ENCODE results near the gene LCN12.

Gene LCN12

DNA sequence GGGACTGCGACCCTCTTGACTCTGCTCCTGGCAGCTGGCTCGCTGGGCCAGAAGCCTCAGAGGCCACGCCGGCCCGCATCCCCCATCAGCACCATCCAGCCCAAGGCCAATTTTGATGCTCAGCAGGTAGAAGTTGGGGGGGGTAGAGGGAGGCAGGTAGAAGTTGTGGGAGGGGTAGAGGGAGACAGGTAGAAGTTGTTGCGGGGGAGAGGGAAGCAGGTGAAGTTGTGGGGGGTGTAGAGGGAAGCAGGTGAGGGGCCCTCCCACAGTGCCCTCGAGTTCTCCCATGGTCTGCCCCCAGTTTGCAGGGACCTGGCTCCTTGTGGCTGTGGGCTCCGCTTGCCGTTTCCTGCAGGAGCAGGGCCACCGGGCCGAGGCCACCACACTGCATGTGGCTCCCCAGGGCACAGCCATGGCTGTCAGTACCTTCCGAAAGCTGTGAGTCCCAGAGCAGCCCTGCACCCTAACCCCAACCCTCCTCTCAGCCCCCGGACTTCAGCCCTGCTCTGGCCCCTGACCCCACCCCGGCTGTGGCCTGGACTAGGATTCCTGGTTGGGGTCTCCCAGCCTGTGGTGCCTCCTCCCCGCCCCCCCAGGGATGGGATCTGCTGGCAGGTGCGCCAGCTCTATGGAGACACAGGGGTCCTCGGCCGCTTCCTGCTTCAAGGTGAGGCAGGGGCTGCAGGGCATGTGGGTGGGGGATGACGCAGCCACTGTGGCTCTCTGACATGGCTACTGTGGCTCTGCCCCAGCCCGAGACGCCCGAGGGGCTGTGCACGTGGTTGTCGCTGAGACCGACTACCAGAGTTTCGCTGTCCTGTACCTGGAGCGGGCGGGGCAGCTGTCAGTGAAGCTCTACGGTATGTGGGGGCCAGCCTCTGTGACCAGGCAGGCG lies 6.5 kb upstream of the LCN12 start:
- DNase-seq (ENCODE audit: low read depth) = no peak

- DNase-seq (ENCODE audit: low read depth) = no peak
These were observed 5.6 kb upstream of the LCN12 start for GRCh38 chr9:136946228-136947027.

- no peak for DNase-seq (ENCODE audit: low read depth)
These were observed 4.8 kb upstream of the LCN12 start for GRCh38 chr9:136947028-136947891.

- DNase-seq (ENCODE audit: low read depth) = no peak
These were observed 4.0 kb upstream of the LCN12 start for GRCh38 chr9:136947955-136948510.

DNA sequence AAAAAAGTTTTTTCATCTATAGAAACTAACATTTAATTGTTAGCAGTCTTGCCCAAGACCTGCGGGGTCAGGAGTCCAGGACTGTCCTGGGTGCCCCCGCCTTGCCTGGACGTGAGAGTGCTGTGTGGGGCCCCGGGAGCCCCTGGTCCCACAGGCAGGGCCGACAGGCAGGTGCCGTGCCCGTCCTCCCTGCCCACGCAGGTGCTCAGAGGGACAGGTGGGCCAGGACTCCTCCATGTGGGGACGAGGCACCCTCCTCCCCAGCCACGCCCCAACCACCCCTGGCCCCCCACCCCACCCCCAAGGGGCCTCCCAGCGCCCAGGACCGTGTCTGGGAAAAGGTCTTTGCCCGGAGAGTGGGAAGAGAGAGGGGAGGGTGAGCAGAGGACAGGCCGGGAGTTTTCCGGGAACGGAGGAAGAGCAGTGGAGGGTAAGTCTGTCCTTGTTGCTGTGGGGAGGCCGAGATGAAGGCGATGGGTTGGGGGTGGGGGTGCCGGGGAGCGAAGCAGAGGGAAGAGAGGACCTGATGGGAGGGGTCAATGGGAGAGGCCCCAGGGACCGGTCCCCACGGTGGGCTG lies 2.7 kb upstream of the LCN12 start:
- DNase-seq (ENCODE audit: low read depth) = no peak

DNA sequence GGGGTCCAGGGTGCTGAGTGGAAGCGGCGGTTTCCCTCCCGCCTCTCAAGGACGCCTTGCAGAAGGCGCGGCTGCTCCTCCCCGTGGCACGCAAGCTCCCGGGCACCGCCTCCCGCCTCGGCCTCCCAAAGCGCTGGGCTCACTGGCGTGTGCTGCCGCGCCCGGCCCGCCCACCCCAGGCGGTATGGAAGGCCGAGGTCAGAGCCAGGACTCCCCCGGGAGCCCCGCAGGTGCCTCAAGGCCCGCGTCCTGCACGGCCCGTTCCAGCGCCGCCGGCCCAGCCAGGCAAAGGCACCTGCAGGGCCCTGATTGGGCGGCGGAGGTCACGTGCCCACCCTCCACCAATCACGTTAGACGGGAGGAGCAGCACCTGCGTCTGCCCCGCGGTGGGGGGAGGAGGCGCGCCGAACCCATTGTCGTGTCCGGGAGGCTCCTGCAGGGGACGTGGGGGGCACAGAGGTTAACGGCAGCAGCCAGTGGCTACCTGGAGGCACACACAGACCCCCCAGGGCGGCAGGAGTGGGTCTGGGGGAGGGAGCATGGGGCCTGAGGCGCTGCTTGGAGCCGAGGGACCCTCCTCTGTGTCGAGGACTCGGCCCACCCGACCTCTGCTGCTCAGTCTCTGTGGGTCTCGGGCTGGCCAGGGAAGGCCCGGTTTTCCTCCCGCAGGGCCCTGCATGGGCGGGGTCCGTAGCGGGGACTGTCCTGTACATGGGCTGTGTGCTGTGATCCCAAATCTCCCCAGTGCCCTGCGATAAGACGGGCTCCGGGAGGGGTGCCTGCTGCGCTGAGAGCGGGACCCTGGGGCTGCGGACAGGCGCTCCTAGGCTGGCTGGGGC lies 2.0 kb upstream of the LCN12 start:
- DNase-seq (ENCODE audit: low read depth) = peak; percentile 24

- DNase-seq (ENCODE audit: low read depth) = no peak
These were observed 1.3 kb upstream of the LCN12 start for GRCh38 chr9:136950656-136951276.

- DNase-seq (ENCODE audit: low read depth) = no peak
These were observed 313 bp downstream of the LCN12 start for GRCh38 chr9:136952321-136952850.

GRCh38 chr9:136952876-136953770 lies 1.1 kb downstream of the LCN12 start:
- DNase-seq (ENCODE audit: low read depth) = no peak

DNA sequence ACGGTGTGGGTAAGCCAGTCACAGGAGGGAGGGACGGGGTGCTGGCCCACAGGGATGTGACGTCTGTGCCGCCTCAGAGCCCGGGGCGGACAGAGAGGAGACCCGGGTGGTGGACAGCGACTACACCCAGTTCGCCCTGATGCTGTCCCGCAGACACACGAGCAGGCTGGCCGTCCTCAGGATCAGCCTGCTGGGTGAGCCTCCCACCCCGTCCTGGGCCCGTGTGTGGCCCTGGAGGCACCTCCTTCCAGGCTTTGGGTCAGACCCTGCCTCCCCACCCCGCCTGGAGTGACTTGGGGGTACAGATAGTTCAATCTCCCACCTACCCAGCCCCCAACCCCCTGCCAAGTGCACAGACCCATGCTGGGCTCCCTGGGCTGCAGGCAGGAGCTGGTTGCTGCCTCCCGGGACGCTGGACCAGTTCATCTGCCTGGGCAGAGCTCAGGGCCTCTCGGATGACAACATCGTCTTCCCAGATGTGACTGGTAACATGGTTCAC lies 1.7 kb downstream of the LCN12 start:
- no peak for DNase-seq (ENCODE audit: low read depth)

GRCh38 chr9:136954270-136955083 lies 2.4 kb downstream of the LCN12 start:
- DNase-seq (ENCODE audit: low read depth) = no peak

DNA sequence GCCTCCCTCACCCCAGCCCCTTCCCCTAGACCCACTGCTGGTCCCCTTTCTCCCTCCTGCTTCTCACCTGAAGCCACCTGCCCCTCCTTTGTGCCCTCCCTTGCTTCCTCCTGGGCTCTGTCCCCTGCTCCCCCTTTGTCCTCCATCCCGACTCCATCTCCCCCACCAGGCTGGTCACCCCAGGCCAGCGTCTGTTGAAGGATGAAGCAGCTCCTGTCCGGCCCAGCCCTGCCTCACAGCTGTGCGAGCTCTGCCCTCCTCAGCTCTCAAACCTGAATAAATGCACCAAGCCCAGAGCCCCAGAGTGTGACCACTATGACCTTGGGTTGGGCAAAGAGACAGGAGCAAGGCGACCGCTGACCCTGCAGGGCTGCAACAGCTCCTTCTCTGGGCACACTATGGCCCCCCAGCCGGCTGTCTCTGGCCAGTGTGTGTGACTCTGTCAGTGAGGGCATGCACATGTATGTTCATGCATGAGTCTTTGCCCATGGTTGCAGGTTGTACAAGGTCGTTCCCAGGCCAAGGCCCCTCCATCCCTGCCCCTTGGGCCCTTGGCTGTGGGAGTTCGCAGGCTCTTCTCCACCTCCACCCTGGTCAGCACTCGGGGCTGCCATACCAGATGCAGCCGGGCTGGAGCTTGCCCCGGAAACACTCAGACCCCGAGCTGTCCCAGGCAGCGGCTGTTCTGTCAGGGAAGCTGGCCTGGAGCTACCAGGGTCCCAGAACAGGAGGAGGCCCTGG lies 3.3 kb downstream of the LCN12 start:
- DNase-seq (ENCODE audit: low read depth) = no peak

DNA sequence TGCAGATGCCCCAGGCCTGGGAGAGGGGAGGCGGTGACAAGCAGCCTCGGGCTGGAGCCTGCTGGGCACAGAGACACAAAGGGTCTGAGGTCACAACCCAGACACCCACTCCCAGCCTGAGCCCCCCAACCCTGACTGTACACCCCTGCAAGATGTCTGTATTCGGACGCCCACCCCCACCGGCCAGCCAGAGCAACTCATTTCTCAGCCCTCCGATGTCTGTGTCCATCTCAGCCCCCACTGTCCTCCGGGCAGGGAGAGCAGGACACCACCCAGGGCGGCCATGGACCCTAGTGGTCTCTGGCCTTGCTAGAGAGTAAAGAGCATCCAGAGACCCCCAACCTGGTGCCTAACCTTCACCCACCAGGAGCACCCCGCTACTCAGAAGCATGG lies 3.9 kb downstream of the LCN12 start:
- DNase-seq (ENCODE audit: low read depth) = no peak

GRCh38 chr9:136956604-136957003 lies 4.5 kb downstream of the LCN12 start:
- DNase-seq (ENCODE audit: low read depth) = no peak

- DNase-seq (ENCODE audit: low read depth) = no peak
These were observed 5.4 kb downstream of the LCN12 start for GRCh38 chr9:136957461-136957860.

GRCh38 chr9:136957901-136958300 lies 5.8 kb downstream of the LCN12 start:
- DNase-seq (ENCODE audit: low read depth) = no peak

DNA sequence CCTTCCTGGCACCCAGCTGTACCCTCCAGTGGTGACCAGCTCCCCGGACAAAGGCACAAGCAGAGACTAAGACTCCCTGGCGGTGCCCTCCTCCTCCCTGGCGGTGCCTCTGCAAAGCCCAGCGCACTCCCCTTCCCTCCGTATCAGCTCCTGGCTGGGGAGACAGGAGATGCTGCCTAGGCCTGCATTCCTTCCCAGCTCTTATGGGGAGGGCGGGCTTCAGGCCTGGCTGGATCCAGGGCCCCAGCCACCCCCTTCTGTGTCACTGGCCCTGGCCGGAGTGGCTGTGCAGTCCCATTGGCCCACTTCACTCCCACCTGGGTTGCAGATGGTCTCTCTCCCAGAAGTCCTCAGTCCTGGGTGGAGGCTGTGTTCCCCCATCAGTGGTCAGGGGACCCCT lies 6.4 kb downstream of the LCN12 start:
- DNase-seq (ENCODE audit: low read depth) = no peak
